Epithelial cell of prostate (primary cell): Measurements from ENCODE around the gene STH.
A peak's percentile ranks its signal among the peaks of the same experiment; 100 is the strongest.

Source experiments
- DNase-seq: peaks from one replicate; pipeline ENCODE4 v3.0.0-alpha.2; 2011; ENCODE audit warnings: low read depth, low spot score
- H3K27ac ChIP-seq: fragments of 450-650 bp; 2 replicates; pipeline ENCODE4 v1.5.1; 2017; ENCODE audit warnings: mild to moderate bottlenecking

The STH gene

DNA sequence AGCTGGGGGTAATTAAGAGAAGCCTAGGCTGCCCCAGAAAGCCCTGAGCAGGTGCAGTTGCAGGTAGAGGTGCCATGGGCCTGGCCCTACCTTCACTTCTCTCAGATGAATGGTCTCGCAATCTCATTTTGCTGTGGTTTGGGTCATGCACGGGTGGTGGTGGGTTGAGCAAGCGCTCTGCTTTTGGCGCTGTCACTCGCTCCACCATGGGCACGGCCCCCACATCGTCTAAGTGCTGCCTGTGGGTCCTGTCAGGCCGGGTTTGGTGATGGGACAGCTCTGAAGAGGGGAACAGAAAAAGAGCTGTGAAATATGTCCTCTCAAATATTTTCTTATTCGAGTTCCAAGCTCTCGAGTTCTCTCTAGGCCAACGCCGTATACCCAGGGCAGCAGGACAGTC, 39.9 kb downstream of the STH start:
- DNase-seq = no peak
- no peak overlapping the region for H3K27ac ChIP-seq

DNA sequence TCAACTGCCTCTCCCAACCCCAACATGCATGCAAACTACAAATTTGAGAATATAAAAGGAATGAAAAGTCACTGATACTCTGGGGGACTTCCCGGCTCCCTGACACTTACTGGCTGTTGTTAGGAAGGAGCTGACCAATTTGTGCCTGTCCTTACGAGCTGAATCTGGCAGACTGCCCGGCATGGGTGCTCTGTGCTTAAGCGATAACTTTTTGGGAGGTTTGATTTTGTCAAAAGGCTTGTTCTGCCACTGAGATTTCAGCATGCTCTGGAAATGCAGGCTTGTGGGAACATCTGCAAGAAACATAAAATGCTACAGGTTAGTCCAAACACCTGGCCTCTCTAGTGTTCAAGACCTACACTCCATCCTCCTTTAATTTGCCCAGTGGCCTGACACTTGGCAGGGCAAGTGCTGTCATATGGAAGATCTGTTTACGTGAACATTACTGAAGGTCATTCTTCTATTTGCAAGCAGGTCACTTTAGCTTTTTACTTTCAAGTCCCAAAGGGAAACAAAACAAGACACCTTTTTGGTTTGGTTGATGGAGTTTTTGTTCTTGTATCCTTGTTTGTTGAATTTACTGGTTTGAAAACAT, 40.6 kb downstream of the STH start:
- DNase-seq = no peak
- no peak overlapping the region for H3K27ac ChIP-seq

DNA sequence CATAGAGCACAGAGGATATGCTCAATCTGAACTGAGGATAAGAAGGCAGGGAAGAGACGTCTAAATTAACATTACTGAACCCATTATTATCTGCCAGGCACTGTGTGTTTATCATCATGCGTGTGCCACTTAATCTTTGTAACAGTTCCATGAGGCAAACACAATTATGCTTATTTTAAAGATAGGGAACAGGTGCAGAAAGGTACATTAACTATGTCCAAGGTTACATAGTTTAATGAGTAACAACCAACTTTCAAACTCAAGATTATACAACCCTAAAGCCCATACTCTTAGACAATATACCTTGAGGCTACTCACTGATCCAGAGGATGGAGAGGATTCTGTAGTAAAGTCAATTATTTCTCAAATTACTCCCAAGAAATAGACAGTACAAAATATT, 43.2 kb downstream of the STH start:
- no peak overlapping the region for H3K27ac ChIP-seq
- no peak for DNase-seq

DNA sequence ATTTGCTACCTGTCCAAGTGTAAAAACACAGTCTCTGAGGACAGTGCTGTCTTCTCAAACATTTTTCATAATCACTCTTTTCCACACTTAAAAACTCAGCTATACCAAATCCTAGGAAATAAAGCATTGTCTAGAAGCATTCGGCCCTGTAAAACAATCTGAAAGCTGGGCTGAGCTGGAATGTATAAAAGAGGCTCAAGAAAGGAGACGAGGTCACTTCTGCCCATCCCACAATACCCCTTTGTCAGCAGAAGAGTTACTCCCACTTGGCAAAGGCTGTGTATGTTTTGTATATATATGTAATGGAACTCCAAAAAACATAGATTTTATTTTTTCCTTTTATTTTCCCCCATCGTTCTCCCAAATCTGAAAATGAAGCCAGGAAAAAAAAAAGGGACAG, 43.9 kb downstream of the STH start:
- H3K27ac ChIP-seq = no peak overlapping the region
- no peak for DNase-seq

DNA sequence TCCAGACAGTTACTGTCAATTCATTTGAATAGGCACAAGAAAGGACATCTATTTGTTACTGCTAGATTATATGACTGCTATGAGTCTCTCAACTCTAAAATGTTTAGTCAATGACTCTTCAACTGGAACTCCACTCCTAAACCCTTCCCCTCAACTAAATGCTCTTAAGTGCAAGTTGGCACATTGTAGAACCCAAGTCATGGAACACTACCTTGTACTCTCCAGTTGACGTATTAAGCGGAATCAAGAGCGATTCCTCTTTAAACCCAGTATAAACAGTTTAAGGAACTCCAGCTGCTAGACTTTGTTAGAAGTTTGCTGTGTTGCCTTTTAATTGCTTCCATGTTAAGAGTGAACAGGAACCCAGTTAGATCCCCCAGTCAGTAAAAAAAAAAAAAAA, 44.6 kb downstream of the STH start:
- DNase-seq = no peak
- H3K27ac ChIP-seq = no peak overlapping the region

DNA sequence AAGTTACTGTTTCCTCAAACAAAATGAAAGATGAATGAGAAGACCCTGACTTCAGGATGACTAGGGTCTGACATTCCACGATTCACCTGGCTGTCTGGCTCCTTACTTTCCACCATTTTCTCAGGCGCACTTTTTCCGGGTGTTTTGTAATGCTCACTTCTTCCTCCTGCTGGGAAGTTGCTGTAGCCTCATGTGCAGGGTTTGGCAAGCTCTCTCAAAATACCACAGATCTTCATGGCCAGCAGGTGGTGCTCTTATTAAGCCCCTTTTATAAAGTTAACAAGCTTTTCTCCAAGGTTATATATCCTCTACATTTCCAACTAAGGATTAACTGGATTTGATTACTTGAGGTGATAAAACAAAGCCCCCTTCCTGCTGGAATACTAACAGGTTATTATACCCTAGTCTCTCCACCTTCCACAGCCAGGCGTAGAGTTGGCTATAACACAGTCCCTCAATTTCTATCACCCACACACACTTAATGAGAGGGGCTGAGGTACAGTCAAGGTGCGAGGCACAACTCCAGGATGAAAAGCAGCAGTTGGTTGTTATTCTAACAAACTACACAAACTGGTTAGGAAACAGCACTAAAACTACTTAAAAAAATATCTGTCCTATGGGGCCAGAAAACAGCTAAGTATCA, 45.4 kb downstream of the STH start:
- DNase-seq = peak; percentile 34
- no peak overlapping the region for H3K27ac ChIP-seq

DNA sequence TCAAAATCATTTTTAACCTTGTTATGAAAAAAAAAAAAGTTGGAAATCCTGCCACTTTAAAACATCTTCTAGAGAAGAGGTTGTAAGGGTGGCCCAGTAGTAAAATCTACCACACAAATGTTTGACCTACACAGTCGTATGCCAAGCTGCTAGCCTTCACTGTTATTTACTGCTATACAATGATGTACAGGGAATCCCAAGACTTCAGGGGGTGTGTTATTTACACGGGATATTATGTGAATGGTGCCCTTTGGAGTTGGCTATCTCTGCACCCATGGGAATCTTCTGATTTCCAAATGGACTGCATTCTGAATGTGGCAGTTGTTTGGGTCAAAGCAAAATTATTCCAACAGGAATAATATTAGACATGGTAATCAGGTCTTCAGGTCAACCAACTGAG, 45.9 kb downstream of the STH start:
- peak overlapping the region; percentile 43 for H3K27ac ChIP-seq
- no peak for DNase-seq

DNA sequence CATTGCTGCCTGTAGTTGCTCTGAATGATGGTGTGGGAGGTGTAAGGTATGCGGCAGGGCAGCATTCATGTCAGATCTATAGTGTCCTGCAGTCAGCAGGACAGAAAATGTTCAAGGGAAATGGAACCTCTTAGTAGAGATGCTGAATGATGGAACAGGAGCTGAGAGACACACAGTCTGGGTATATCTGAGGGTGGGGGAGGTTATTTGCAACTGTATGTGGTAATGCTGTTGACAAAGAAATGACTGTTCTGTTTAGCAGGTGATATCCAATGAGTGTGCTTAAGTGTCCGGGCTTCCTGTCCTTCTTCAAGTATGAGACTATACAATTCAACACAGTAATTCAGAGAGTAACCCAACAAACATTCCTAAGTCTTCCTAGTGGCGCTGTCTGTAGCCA, 46.6 kb downstream of the STH start:
- no peak for DNase-seq

DNA sequence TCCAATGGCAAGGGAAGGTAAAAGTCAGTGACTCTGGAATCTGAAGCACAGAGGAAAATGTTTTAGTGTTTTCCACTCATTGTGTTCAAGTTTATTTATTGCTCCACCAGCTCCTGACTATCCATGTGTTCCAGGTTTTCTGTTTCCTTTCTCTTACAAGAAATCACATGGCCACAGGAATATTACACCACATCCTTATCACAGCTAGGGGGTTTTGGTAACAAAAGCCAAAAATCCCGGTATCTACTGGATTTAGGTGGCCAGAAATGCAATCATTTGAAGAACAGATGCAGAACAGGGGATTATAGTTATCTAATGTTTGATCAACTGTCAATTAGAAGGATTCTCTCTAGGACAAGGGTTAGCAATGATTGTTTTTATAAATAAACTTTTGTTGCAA, 47.9 kb downstream of the STH start:
- H3K27ac ChIP-seq = no peak overlapping the region
- DNase-seq = no peak

More for the DNA sequence above, 46.6 kb downstream of the STH start:
- H3K27ac ChIP-seq = peak overlapping the region; percentile 43

DNA sequence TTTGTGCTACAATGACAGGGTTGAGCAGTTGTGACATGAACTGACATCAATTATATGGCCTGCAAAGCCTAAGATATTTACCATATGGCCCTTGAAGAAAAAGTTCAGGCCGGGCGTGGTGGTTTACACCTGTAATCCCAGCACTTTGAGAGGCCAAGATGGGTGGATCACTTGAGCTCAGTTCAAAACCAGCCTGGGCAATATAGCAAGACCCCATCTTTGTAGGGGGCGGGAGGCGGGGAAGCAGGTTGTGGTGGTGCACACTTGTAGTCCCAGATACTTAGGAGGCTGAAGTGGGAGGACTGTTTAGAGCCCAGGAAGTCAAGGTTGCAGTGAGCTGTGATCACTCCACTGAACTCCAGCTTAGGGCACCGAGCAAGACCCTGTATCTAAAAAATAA, 48.3 kb downstream of the STH start:
- no peak for DNase-seq
- no peak overlapping the region for H3K27ac ChIP-seq

DNA sequence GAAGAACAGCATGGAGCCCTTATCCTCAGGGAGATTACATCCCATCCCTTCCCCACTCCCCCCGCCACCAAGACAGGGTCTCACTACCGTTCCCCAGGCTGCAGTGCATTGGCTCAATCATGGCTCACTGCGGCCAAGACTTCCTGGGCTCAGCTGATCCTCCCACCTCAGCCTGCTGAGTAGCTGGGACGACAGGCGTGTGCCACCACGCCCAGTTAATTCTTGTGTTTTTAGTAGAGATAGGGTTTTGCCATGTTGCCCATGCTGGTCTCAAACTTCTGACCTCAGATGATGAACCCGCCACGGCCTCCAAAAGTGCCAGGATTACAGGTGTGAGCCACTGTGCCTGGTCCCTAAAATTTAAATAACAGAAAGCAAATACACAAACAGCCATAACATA, 48.8 kb downstream of the STH start:
- no peak for DNase-seq
- H3K27ac ChIP-seq = no peak overlapping the region
